ENCODE results near the gene GNB1L. TPM values are rescaled to one million over a fixed set of nuclear protein-coding genes. Genes with fewer than 3 reads are reported as not detected.
A peak's percentile ranks its signal among the peaks of the same experiment; 100 is the strongest.

Gene GNB1L
- total and polyA plus RNA-seq, 9 of the 15 experiments (the other 6 are each of a cell fraction or from before 2014, with no cell fraction given) = 0.56 to 50.5 (median 10.2) TPM

DNA sequence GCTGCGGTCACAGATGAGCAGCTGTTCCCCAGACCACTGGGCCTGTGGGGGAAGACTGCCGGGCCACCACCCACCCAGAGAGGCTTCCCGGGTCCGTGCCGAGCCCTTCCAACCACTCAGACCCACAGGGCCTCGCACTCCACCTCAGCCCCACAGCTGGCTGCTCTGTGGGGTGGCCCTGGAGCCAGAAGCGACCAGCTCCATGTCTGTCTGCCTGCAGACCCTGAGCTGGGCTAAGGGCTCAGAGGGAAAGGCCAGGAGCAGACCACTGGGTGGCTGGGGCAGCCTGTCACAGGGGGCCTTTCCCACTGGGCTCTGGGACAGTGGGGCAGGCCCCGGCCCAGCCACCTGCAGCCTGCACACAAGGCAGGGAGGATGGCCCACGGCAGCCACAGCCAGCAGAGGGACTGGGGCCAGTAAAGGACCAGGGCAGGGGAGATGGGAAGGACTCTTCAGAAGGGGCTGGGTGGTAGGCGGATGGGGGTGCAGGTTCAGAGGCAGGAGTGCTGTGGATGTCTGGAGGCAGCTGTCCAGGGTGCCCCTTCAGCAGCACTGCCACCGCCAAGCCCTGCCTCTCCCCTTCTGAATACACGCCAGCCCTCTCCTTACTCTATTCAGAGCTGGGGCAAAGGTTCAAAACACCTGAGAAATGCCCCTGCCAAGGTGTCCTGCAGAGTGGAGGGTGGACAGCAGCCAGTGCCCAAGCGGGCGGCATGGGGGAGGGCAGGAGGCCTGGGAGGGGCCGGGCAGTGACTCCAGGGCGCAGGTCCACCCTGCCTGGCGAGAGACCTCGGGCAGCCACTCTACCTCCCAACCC, 32.2 kb downstream of the GNB1L start (continued):
- peak; percentile 11 for TF ChIP-seq CHD7 (IDR thresholded peaks at IDR 0.05; ENCODE audit: low read depth, low read length)
- no peak for TF ChIP-seq ARHGAP35 (IDR thresholded peaks at IDR 0.05; ENCODE audit: partially characterized antibody)
- no peak for TF ChIP-seq HNRNPK (IDR thresholded peaks at IDR 0.05; ENCODE audit: low read depth, low read length, poor library complexity, severe bottlenecking)
